Body of pancreas (tissue), 4 donors: ENCODE data around the gene IGLL5. TPM values are rescaled to one million over a fixed set of nuclear protein-coding genes. Genes with fewer than 3 reads are reported as not detected.
"Not testable (repeated sequence)": the region's sequence is repeated elsewhere in the genome, so short reads cannot be mapped to it uniquely, and the experiment has no call there.

Source experiments
- ATAC-seq: fragments of 150-250 bp; one replicate; pipeline ENCODE4 v1.9.1; 2016
- DNase-seq, 4 donors: peaks; one replicate each; pipeline ENCODE4 v3.0.0-alpha.2; 2019
- H3K27ac ChIP-seq, 4 donors: fragments of 200-600 bp; sonication (generic); 1 replicate in 3 of 4; 2 replicates in 1 of 4; pipeline versions ENCODE4 v1.5.1 to v1.6.1; 2016 to 2019; ENCODE audit warnings: mild to moderate bottlenecking in 1 of 4, mixed read lengths in 1 of 4, moderate library complexity in 1 of 4
- H3K27me3 ChIP-seq, 2 donors: fragments of 200-600 bp; sonication (generic); one replicate each; pipeline ENCODE4 v1.6.0; 2016; ENCODE audit warnings: mild to moderate bottlenecking in 1 of 2
- H3K36me3 ChIP-seq, 2 donors: fragments of 200-600 bp; sonication (generic); replicated peaks in 1 of 2; 2 replicates each; pipeline ENCODE4 v1.5.1; 2016; ENCODE audit warnings: low read depth in 2 of 2; ENCODE audit not compliant: insufficient read depth in 1 of 2
- H3K4me1 ChIP-seq: fragments of 200-600 bp; sonication (generic); one replicate; pipeline ENCODE4 v1.6.0; 2016
- H3K4me3 ChIP-seq, 2 donors: fragments of 200-600 bp; sonication (generic); 1 replicate in 1 of 2; 2 replicates in 1 of 2; pipeline ENCODE4 v1.5.1; 2016 to 2019
- H3K9me3 ChIP-seq, 3 donors: fragments of 200-600 bp; sonication (generic); 1 replicate in 2 of 3; 2 replicates in 1 of 3; pipeline ENCODE4 v1.5.1; 2016
- CTCF ChIP-seq, 7 experiments: fragments of 450-650 bp in 4 of 7; fragments of 200-600 bp in 3 of 7; sonication (generic) in 3 of 7; IDR thresholded peaks; one replicate each; pipeline ENCODE4 v1.5.1; 2016 to 2019; ENCODE audit warnings: antibody characterized with exemption in 7 of 7
- POLR2A ChIP-seq, 3 donors: fragments of 450-650 bp; IDR thresholded peaks; one replicate each; pipeline ENCODE4 v1.6.1; 2016; ENCODE audit warnings: antibody characterized with exemption in 3 of 3, mild to moderate bottlenecking in 2 of 3
- WGBS, 2 donors: methylation state at CpG; one replicate each; pipeline ENCODE4 v1.1.5; 2017; 5-methylcytosine and 5-hydroxymethylcytosine counted together
- intact Hi-C: fragments of 100-400 bp; cut with DNase I; formaldehyde crosslinking; loops from one replicate; pipeline ENCODE4 v1.15.1; 2023
- total RNA-seq, 2 donors: library from RNA; depleted of rRNA; stranded (reverse); fragments of >200 nt; gene quantifications; one replicate each; pipeline ENCODE4 v1.1.0, GENCODE V29; 2016

IGLL5 gene
- total RNA-seq, 2 donors from 2014 or later, result 3.4 to 5.3 TPM

GRCh38 chr22:22920910-22921550, 33.4 kb downstream of the IGLL5 start:
- intact Hi-C loops, result no loop called here
- Histone ChIP-seq H3K27me3 (no peaks in the 10 kb centered on the region), H3K27ac (no peak overlapping the region), H3K4me1 (no peaks in the 10 kb centered on the region), H3K9me3 (no peaks in the 10 kb centered on the region), H3K4me3 (no peak overlapping the region), H3K36me3 (no peaks in the 10 kb centered on the region)
- ATAC-seq (no peak), DNase-seq (no peak)
- 71 to 72% methylated on average over 8 to 13 of the region's 13 CpGs for WGBS, 2 donors
- TF ChIP-seq CTCF (IDR thresholded peaks at IDR 0.05) (no peak), POLR2A (IDR thresholded peaks at IDR 0.05) (no peak)

- intact Hi-C loops, result no loop called here
- TF ChIP-seq POLR2A (IDR thresholded peaks at IDR 0.05), result no peak
- no peak for TF ChIP-seq CTCF (IDR thresholded peaks at IDR 0.05)
- ATAC-seq (no peak), DNase-seq (no peak)
- no peaks in the 10 kb centered on the region for H3K36me3 ChIP-seq
- H3K27me3 ChIP-seq, result no peaks in the 10 kb centered on the region
- no peaks in the 10 kb centered on the region for H3K4me1 ChIP-seq
- H3K27ac ChIP-seq, result no peak overlapping the region
- no peaks in the 10 kb centered on the region for H3K9me3 ChIP-seq
- 64 to 65% methylated on average over 6 to 8 of the region's 8 CpGs for WGBS, 2 donors
- no peak overlapping the region for H3K4me3 ChIP-seq
Measured at GRCh38 chr22:22921575-22921974, 34.0 kb downstream of the IGLL5 start.

DNA sequence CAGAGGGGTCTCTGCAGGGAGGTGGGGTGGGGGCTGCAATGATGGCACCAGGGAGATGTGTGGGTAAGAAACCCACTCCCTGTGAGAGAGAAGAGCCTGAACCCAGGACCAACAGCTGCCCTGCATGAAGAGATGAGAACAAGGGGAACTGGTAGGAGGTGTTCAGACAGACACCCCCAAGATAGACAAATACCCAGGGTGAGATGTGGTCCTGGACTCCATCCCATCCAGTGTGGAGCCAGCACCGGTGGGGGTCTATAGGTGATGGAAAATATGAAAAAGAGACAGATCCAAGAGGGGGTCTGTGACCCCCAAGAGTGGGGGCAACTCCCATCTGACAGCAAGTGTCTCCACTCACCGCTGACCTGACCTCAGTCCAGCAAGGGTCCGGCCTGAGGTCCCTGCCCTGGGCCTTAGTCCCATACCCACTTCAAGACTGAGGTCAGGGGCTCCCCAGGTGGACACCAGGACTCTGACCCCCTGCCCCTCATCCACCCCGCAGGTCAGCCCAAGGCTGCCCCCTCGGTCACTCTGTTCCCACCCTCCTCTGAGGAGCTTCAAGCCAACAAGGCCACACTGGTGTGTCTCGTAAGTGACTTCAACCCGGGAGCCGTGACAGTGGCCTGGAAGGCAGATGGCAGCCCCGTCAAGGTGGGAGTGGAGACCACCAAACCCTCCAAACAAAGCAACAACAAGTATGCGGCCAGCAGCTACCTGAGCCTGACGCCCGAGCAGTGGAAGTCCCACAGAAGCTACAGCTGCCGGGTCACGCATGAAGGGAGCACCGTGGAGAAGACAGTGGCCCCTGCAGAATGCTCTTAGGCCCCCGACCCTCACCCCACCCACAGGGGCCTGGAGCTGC, 34.7 kb downstream of the IGLL5 start:
- H3K9me3 ChIP-seq, H3K36me3 ChIP-seq, H3K4me1 ChIP-seq, H3K27me3 ChIP-seq, ATAC-seq, DNase-seq, intact Hi-C loops, H3K27ac ChIP-seq, H3K4me3 ChIP-seq: not testable (repeated sequence)
- WGBS, 2 donors, result 61 to 76% methylated on average over 6 to 16 of the region's 16 CpGs

GRCh38 chr22:22922954-22923319, 35.3 kb downstream of the IGLL5 start:
- intact Hi-C loops, result no loop called here

More at GRCh38 chr22:22922954-22923319, 35.3 kb downstream of the IGLL5 start:
- WGBS, 2 donors, result 80 to 83% methylated on average over 4 of the region's 4 CpGs
- Histone ChIP-seq H3K9me3 (no peaks in the 10 kb centered on the region), H3K27me3 (no peaks in the 10 kb centered on the region), H3K4me1 (no peaks in the 10 kb centered on the region), H3K36me3 (no peaks in the 10 kb centered on the region), H3K27ac (no peak overlapping the region), H3K4me3 (no peak overlapping the region)
- no peak for ATAC-seq
- DNase-seq, result no peak
- TF ChIP-seq CTCF (IDR thresholded peaks at IDR 0.05) (no peak), POLR2A (IDR thresholded peaks at IDR 0.05) (no peak)
